ENCODE measurements around the gene JADE1.
A peak's percentile ranks its signal among the peaks of the same experiment; 100 is the strongest.

JADE1 gene

GRCh38 chr4:128846063-128846462 lies 36.6 kb downstream of the JADE1 start:
- DNase-seq, result no peak

GRCh38 chr4:128847082-128847724 lies 37.7 kb downstream of the JADE1 start:
- DNase-seq, result peak; percentile 25 to 35

DNA sequence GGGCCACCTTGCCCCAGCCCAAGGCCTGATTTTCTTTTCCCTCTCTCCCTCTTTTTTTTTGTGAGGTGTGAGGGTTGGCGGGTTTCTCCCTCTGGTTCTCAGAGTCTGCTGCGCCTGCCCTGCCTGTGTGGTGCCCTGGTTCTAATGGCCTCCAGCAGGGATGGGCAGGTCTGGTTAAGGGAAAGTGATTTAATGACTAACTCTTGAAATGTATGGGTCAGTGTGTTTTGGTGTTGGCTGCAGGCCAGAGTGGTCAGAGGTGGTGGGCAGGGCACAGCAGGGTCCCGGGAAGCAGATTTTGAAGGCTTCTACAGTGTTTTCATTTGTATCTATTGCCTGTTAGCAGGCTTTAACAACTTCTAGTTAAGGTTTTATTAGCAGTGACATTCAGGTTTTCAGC lies 39.0 kb downstream of the JADE1 start:
- no peak for DNase-seq

DNA sequence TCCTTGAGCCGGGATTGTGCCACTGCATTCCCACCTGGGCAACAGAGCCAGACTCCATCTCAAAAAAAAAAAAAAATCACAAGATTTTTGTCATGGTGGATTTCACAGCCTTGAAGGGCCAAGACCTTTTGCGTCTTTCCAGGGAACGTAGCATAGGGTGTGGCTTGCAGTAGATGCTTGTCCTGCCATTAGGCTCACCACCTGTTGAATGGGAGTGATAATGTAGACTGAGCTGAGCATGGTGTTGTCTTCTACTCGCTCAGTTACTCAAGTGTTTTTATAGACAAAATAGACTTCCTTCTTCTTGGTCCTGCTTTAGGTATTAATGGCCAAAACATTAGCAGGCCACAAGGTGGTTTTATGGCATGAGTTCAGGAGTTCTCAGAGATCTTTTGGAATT lies 40.8 kb downstream of the JADE1 start:
- DNase-seq, result no peak

- no peak for DNase-seq
Measured at GRCh38 chr4:128853741-128854140, 44.2 kb downstream of the JADE1 start.

DNA sequence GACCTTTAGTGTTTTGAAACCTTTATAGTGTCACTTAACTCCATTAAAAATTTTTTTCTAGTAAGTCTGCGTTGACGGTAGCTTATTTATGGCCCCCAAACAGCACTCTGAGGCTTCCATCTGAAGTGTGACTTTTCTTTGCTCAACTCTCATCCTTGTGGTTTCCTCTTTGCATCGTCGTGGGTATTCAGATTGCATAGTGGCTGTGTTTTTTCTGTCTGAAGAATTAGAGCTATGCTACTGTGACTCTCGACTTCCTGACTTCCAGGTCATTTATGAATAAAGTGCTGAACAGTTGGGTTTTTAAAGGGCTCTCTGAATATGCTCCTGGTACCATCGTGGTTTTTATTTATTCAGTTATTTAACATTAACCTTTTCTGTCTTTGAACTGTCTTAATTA lies 44.9 kb downstream of the JADE1 start:
- DNase-seq, result peak in 1 of 2 donors; percentile 2

GRCh38 chr4:128855621-128856020 lies 46.1 kb downstream of the JADE1 start:
- DNase-seq, result no peak

- no peak for DNase-seq
Measured at GRCh38 chr4:128856246-128856645, 46.7 kb downstream of the JADE1 start.

DNA sequence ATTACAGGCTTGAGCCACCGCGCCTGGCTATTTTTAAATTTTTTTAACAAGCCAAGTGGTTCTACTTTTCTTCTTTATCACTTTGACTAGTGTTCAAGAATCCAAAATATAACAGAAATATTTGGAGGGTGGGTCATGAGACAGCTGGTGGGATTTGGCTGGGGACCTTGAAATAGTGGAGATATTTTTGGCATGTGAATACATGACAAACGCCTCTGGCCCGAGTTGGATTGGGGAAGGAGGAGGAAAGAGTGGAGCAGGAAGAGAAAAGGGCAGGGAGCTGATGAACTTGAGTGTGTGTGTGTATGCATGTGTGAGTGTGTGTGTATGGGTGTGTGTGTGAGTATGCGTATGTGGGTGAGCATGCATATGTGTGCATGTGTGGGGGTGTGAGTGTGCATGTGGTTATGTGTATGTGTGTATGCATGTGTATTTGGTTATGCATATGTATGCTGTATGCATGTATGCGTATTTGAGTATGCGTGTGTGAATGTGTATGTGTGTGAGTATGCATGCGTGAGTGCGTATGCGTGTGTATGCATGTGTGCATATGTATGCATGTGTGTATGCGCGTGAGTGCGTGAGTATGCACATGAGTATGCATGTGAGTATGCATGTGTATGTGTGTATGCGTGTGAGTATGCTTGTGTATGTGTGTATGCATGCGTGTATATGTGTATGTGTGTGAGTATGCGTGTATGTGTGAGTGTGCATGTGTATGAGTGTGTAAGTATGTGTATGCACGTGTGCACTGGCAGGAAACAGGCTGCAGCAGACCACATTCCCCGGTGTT lies 49.6 kb downstream of the JADE1 start:
- no peak for DNase-seq

DNA sequence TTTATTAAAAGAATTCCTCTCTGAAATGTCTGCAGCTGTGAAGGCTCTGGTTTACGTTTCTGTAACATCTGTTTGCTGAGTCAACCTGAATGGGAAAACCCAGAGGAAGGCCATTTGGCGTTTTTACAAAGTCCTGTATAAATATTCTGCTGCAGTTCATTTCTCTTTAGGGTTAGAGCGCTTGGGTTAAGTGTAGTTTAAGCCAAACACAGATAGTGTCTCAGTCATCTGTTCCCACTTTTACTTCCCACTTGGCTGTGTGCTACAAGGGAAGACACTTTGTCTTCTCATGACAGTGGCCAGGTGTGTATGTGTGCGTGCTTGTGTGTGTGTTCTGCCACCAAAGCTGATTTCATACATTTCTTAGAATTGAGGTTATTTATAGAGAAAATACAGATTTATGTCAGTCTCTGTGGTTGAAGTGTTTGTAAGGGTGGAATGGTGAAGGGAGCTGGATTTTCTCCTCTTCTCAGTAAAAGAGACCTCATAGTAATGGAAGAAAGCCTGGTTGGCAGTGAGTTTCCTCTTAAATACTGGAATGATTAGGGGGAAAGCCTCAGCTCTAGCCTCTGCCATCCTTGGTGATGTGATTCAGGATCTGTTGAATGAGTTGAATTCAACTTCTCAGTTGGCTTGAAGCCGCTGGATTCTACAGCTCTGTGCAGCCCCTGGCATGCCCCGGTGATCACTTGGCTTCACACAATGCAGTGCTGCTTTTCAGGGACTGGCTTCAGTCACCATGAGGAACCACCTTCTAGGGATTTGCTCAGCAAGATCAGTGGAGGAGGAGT lies 50.6 kb downstream of the JADE1 start:
- no peak for DNase-seq

DNA sequence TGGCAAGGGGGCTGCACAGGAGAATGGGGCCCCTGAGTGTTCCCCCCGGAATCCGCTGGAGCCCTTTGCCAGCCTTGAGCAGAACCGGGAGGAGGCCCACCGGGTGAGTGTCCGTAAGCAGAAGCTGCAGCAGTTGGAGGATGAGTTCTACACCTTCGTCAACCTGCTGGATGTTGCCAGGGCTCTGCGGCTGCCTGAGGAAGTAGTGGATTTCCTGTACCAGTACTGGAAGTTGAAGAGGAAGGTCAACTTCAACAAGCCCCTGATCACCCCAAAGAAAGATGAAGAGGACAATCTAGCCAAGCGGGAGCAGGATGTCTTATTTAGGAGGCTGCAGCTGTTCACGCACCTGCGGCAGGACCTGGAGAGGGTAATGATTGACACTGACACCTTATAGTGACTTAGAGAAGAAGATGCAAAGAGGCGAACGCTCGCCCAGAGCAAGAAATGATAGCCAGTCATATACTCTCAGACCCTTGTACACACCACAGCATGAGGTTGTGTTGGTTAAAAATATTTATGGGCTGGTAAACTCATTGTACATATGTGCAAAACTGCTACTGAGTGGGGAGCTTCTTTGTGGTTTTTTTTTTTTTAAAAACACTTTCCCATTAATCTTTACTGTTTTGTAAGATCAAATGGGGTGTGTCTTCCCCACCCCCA lies 52.5 kb downstream of the JADE1 start:
- DNase-seq, result no peak

DNA sequence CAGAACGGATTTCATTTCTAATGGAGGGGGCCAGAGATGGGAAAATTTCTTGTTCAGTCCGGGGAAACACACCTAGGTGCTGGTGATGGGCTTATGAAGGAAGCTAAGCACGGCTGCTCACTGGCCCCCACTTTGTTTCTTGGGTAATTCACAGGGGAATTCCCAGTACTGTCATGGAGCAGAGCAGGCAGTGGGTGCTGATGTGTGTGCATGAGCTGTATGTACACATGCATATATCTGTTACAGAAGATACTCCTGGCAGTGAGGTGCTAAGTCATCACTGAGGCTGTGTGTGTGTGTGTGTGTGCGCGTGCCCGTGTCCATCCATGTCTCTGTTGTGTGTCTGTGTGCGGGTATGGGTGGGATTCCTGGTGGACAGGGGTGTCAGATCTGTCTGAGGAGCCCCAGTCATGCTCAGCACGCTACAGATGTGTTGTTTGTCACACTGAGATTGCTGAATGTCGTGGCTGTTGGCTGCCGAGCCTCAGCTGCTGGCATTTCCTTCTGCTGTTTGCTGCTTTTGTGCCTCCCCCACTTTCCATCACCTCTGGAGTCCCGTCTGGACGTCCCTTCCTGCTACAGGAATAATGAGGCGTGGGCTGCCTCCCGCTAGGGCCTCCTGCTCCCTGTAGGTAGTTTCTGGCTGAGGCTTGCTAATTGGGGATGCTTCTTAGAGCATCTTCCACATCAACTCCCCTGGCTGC lies 53.3 kb downstream of the JADE1 start:
- DNase-seq, result peak; percentile 37 to 59

DNA sequence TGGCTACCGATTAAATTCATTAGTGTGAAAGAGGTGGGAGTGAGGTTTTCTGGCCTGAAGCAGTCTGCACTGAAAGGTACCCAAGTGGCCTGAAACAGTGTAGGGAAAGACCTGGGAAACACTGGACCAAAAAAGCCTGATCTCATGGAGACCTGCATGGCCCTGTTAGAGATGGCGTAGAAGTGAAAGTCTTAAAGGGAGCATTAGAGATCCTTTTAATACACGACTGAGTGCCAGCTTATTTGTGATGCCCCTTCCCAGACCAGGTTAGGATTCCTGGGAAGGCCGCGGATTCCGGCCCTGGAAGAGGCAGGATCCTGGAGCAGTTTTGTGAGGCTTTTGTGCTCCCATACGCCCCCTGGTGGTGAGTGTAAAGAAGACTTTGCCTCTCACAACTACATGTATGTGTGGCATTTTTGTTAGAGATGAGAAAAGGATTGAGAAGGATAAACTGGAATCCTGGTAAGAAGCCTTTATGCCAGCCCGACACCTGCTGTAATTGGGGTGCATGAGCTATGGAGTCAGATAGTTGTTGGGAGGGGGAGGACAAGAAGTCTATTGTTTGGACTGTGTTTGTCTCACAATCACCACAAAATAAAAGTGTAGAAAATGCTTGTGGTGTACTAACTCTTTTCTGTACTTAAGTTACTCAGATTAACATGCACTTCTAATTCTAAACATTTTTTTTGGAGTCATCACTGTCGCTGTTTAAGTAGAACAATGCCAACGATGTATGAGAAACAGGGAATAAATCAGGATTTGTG lies 54.0 kb downstream of the JADE1 start:
- DNase-seq, result peak; percentile 13 to 63

DNA sequence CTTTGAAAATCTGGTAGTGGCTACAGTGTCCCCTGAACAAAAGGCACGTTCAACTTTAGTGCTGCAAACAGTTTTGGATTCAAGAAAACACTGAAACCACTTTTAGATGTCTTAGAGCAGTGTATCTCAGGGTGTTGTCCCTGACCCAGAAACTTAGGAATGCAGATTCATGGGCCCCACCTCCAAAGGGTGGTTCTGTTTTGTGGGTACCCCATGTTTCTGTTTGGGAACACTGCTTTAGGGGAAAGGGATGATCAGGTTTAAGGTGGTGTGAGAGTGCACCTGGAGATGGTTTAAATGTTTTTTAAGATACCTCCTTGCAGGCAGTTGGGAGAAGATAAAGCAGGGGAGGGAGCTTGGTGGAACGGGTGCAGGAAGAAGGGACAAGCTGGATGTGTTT lies 55.6 kb downstream of the JADE1 start:
- no peak for DNase-seq

DNA sequence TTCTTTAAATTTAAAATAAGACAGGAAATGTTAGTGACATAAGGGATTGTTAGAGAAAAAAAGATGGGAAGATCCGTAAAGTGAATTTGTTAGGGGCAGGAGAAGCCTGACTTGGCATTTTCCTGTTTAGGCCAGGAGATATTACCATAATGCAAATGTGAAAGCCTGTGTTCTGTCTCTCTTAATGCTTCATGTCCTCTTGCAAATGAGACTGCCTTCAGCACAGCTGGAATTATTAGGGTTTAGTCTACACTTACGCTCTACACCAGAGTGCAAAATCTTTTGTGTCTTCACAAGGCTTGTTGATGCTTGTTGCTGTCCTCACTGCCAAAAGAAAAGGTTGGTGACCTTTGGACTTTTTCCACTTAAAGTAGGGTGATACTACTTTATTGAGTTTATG lies 56.8 kb downstream of the JADE1 start:
- no peak for DNase-seq

- DNase-seq, result no peak
Measured at GRCh38 chr4:128866691-128867090, 57.2 kb downstream of the JADE1 start.

DNA sequence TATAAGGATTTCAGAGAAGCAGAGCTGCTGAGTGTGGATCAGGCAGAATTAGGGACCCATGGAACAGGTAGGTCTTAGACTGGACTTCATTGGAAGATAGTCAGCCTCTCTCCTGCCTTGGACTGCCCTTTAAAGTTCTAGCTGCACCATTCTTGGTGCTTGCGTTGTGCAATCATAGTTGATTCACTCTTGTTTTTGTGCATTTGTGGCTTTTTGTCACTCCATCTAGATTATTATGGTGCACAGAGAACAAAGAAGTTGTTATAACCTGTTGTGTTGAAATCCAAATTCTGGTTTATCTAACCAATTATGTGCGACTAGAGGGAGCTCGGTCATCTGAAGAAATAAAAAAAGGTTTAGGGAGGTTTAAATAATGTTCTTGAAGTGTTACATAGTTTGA lies 59.3 kb downstream of the JADE1 start:
- no peak for DNase-seq

- DNase-seq, result no peak
Measured at GRCh38 chr4:128869776-128870509, 60.4 kb downstream of the JADE1 start.

GRCh38 chr4:128871948-128872347 lies 62.4 kb downstream of the JADE1 start:
- no peak for DNase-seq

GRCh38 chr4:128876200-128876599 lies 66.7 kb downstream of the JADE1 start:
- DNase-seq, result no peak

- no peak for DNase-seq
Measured at GRCh38 chr4:128877934-128878333, 68.4 kb downstream of the JADE1 start.

All from inflammatory macrophage treated with lipopolysaccharide for 1 hour (primary cell).